HepG2 (cell line): ENCODE results near the gene CNEP1R1. TPM values are rescaled to one million over a fixed set of nuclear protein-coding genes. Genes with fewer than 3 reads are reported as not detected.

Experiments
- ATF6 ChIP-seq: sonication (generic); formaldehyde crosslinking; conservative IDR thresholded peaks from 2 replicates; pipeline ENCODE4 v1.4.0; 2020; ENCODE audit warnings: missing genetic modification reagents
- ATF7-NPFF ChIP-seq: sonication (generic); formaldehyde crosslinking; IDR thresholded peaks from 2 replicates; pipeline ENCODE4 v1.8.1; 2023; ENCODE audit warnings: mild to moderate bottlenecking, low read depth, missing genetic modification reagents, moderate library complexity
- CSRNP1 ChIP-seq: sonication (generic); formaldehyde crosslinking; IDR thresholded peaks from 2 replicates; pipeline ENCODE4 v1.8.1; 2023; ENCODE audit warnings: mild to moderate bottlenecking, missing genetic modification reagents
- E2F2 ChIP-seq: sonication (generic); formaldehyde crosslinking; IDR thresholded peaks from 2 replicates; pipeline ENCODE4 v1.4.0; 2020; ENCODE audit warnings: missing genetic modification reagents, borderline replicate concordance
- GPN1 ChIP-seq: sonication (generic); formaldehyde crosslinking; IDR thresholded peaks from 2 replicates; pipeline ENCODE4 v1.5.1; 2020; ENCODE audit warnings: missing genetic modification reagents, borderline replicate concordance
- HNRNPL ChIP-seq: fragments of 200-400 bp; formaldehyde crosslinking; IDR thresholded peaks from 2 replicates; pipeline ENCODE4 v1.6.1; 2017; ENCODE audit warnings: mild to moderate bottlenecking, low read depth, low read length
- KLF16 ChIP-seq, 2 experiments: sonication (generic) in 1 of 2; formaldehyde crosslinking in 1 of 2; IDR thresholded peaks; 2 replicates each; pipeline versions ENCODE4 v1.6.1 to v1.8.0; 2016 to 2023; ENCODE audit warnings: missing genetic modification reagents in 2 of 2, missing compliant biosample characterization in 1 of 2
- RNF219 ChIP-seq: sonication (generic); formaldehyde crosslinking; IDR thresholded peaks from 2 replicates; pipeline ENCODE4 v1.5.0; 2020; ENCODE audit warnings: mild to moderate bottlenecking, missing genetic modification reagents
- RXRB ChIP-seq: IDR thresholded peaks from 2 replicates; pipeline ENCODE4 v1.6.1; 2016; ENCODE audit warnings: borderline replicate concordance, missing genetic modification reagents, missing compliant biosample characterization
- SSRP1 ChIP-seq: IDR thresholded peaks from 2 replicates; pipeline ENCODE4 v1.6.1; 2016; ENCODE audit warnings: control low read depth
- ZBTB25 ChIP-seq: IDR thresholded peaks from 2 replicates; pipeline ENCODE4 v1.6.1; 2018; ENCODE audit warnings: missing genetic modification reagents
- ZBTB46 ChIP-seq: sonication (generic); formaldehyde crosslinking; IDR thresholded peaks from 2 replicates; pipeline ENCODE4 v1.4.0; 2020; ENCODE audit warnings: mild to moderate bottlenecking, missing genetic modification reagents, borderline replicate concordance
- ZMAT5 ChIP-seq: sonication (generic); formaldehyde crosslinking; IDR thresholded peaks from 2 replicates; pipeline ENCODE4 v1.5.0; 2020; ENCODE audit warnings: mild to moderate bottlenecking, low read depth, missing genetic modification reagents, borderline replicate concordance
- ZNF354B ChIP-seq: sonication (generic); formaldehyde crosslinking; IDR thresholded peaks from 2 replicates; pipeline ENCODE4 v1.8.0; 2022; ENCODE audit warnings: mild to moderate bottlenecking, missing genetic modification reagents
- ZNF550 ChIP-seq: sonication (generic); formaldehyde crosslinking; IDR thresholded peaks from 2 replicates; pipeline ENCODE4 v1.4.0; 2020; ENCODE audit warnings: mild to moderate bottlenecking, missing genetic modification reagents, borderline replicate concordance
- ZNF737 ChIP-seq: sonication (generic); formaldehyde crosslinking; IDR thresholded peaks from 2 replicates; pipeline ENCODE4 v1.5.0; 2020; ENCODE audit warnings: missing genetic modification reagents, mild to moderate bottlenecking, borderline replicate concordance
- polyA plus RNA-seq, 8 experiments: library from polyadenylated mRNA; depleted of rRNA in 3 of 8; stranded (reverse) in 7 of 8; unstranded in 1 of 8; fragments of >200 nt; fragmentation: Illumina TruSeq in 4 of 8; extraction: Trizol in 4 of 8; gene quantifications; 2 replicates each; pipeline versions ENCODE4 v1.2.1 to v1.2.3, GENCODE V29; 2011 to 2016; ENCODE audit warnings: low read depth in 4 of 8, missing spikeins in 1 of 8, mixed read lengths in 1 of 8; ENCODE audit not compliant: insufficient read depth in 1 of 8
- total RNA-seq, 5 experiments: library from RNA; depleted of rRNA; stranded (reverse); fragments of >200 nt; fragmentation: Illumina TruSeq; extraction: Trizol; gene quantifications; 2 replicates each; pipeline ENCODE4 v1.2.3, GENCODE V29; 2016; ENCODE audit warnings: low read depth in 1 of 5

Gene CNEP1R1
- total and polyA plus RNA-seq, 2 of the 13 experiments (the other 11 are each of a cell fraction or from before 2014, with no cell fraction given) = 23.6 to 26.8 TPM

- TF ChIP-seq ZNF737 (no peak), KLF16 (CRISPR knock-in tag; IDR thresholded peaks at IDR 0.05) (peak in 1 of 2 experiments; percentile 99; a peak in 2 of 4 replicates), ZBTB25 (CRISPR knock-in tag) (peak; percentile 87; the same call in 1 of the 2 replicates), ZBTB46 (CRISPR knock-in tag) (no peak), CSRNP1 (CRISPR knock-in tag) (peak; percentile 27; the same call in 1 of the 2 replicates), ZNF550 (CRISPR knock-in tag) (no peak), RXRB (CRISPR knock-in tag) (peak; percentile 78), HNRNPL (no peak), E2F2 (CRISPR knock-in tag) (peak; percentile 83; the same call in 1 of the 2 replicates), ATF6 (CRISPR knock-in tag) (no peak; the same call in 1 of the 2 replicates), ZMAT5 (CRISPR knock-in tag) (no peak), SSRP1 (CRISPR knock-in tag) (no peak), RNF219 (no peak), ZNF354B (CRISPR knock-in tag) (no peak), GPN1 (CRISPR knock-in tag) (no peak; the same call in 1 of the 2 replicates), ATF7-NPFF (no peak; the same call in none of the 2 replicates)
These were observed at the start of gene CNEP1R1 (continued) for GRCh38 chr16:50024684-50025536.
